IPS DF 19.7 (cell line): ENCODE data around the gene PDSS1.

ENCODE experiments used
- DNase-seq: peaks from one replicate; pipeline ENCODE4 v3.0.0-alpha.2; 2013; ENCODE audit warnings: low read depth, low spot score

Gene PDSS1

DNA sequence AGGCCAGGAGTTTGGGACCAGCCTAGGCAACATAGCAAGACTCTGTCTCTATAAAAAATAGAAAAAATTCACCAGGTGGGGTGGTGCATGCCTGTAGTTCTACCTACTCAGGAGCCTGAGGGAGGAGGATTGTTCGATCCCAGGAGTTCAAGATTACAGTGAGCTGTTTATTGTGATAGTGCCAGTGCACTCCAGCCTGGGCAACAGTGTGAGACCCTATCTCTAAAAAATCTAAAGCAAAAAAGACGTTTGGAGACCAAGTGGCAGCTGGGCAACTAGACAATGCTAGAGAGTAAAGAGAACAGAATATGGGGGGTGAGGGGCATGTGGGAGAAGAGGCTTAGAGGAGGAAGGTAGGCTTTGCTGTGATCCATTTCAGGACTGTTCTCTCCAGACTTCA, 1.4 kb downstream of the PDSS1 start:
- DNase-seq, result no peak

DNA sequence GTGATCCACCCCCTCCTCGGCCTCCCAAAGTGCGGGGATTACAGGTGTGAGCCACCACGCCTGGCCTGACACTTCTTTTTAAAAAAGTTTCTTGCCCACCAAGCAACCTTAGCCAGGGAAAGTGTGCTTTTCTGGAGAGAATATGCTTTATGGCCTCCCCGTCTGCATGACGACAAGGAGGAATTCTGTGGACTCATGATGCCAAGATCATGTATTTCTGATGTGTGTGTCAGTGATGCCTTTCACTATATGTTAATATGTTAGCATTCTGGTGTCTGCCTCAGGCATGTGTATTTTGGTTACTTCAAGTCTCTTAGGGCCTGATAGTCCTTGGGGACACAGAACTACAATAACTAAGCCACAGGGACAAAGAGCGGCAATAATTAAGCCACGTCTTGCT, 2.1 kb downstream of the PDSS1 start:
- no peak for DNase-seq

DNA sequence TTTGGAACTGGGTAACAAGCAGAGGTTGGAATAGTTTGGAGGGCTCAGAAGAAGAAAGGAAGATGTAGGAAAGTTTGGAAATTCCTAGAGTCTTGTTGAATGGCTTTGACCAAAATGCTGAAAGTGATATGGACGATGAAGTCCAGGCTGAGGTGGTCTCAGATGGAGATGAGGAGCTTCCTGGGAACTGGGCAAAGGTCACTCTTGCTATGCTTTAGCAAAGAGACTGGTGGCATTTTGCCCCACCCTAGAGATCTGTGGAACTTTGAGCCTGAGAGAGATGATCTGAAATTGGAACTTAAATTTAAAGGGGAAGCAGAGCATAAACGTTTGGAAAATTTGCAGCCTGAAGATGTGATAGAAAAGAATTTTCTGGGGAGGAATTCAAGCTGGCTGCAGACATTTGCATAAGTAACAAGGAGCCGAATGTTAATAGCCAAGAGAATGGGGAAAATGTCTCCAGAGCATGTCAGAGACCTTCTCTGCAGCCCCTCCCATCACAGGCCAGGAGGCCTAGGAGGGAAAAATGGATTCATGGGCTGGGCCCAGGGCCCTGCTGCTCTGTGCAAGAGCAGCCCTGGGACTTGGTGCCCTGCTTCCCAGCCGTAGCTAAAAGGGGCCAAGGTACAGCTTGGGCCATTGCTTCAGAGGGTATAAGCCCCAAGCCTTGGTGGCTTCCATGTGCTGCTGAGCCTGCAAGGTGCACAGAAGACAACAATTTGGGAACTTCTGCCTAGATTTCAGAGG, 3.6 kb downstream of the PDSS1 start:
- no peak for DNase-seq

DNA sequence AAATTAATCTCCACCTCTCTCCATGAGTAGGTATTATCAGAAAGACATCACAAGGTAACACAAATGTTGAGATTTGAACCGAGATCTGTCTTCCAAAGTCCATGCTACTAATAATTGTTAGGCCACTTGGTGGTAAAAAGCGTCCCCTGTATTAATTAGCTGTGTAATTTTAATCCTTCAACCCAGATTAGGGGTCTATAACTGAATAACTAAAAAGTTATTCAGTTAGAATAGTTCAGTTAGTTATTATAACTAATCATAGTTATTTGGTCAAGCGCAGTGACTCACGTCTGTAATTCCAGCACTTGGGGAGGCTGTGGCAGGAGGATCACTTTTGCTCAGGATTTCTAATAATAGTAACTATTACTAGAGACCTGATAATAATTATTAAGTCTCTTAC, 5.6 kb downstream of the PDSS1 start:
- DNase-seq, result no peak

DNA sequence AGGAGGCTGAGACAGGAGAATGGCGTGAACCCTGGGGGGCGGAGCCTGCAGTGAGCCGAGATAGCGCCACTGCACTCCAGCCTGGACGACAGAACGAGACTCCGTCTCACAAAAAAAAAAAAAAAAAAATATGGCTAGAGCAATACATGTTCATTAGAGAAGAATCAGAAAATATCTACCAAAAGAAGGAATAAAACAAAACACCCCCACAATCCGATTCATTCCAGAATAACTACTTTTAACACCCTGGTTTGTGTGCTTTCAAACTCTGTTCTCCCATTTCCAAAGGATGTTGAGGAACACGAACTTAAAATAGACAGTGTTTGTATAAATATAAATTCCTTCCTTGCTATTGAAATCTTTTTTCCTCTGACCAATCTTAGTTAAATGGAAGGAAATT, 6.5 kb downstream of the PDSS1 start:
- DNase-seq, result no peak

DNA sequence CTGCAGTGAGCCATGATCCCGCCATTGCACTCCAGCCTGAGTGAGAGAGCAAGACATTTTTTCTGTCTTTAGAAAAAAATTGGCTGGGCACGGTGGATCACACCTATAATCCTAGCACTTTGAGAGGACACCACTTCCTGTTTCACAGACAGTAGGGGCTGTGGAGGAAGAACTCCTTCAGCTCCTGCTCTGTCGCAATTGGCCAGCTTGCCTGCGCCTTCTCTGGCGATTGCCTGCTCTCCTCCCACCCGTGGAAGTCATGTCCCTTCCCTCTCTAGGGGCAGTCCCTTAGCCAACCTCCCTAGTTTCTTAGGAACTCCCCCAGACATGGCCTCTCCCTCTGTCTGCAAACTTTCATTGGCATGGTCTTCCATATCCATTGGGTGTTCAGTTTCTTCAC, 8.7 kb downstream of the PDSS1 start:
- DNase-seq, result no peak

DNA sequence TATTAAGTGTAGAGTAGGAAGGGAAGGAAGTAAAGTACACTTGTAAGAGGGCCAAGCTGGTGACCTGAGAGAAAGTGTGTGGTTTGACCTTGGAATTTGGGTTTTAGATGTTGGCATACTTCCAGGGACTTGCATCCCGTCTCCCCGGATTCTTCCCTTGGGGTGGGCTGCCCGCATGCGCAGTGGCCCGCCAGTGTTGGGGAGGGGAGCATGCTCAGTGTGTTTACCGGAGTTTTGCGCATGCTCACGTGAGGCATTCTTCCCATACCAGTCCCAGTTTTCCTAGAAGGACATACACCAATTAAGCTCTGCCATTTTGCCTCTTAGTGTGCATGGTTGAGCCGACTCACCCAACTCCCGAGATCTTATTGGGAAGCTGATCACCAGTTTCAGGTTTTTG, 9.4 kb downstream of the PDSS1 start:
- no peak for DNase-seq

DNA sequence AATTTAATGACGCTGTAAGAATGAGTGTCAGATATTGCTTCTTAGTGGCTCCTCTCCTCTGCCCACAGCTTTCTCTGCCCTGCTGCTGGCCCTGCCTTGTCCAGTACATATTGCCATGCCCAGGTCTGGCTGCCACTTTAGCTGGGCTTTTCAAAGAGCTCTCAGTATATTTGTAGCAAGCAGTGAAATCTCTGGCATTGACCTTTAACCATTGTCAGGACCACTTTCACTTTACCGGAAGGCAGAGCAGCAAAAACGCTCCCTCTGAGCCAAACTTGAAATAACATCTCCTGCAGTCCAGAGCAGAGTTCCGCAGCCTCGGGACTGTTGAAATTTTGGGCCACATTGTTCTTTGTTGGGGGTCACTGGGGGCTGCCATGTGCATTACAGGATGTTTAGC, 13.8 kb downstream of the PDSS1 start:
- no peak for DNase-seq

DNA sequence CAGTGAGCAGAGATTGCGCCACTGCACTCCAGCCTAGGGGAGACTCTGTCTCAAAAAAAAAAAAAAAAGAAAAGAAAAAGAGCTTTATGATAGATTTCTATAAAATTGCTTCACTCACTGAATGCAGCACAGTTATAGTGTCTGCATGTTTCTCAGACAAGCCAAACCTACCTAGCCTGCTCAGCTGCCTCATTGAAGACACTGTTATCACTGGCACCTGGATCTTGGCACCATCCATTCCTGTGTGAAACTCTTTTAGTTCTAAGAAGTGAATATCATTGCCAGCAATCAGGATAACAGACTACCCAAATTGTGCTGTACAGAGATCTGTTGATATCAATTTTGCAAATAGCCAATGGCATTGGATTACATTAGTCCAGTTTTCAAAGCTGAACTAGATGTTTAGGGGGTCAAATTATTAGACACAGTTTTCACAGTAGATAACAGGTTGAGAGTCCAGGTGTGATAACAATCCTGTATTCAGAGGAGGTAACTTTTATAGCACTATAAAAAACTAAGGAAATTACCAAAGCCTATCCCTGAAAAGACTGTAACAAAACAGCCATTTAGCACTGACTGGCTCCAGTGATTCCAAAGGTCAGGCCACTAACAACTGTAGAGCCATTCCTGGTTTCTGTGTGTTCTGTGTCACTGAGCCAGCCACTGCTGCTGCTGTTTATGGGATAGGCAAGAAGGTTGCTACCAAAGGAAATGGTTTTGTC, 17.1 kb downstream of the PDSS1 start:
- DNase-seq, result no peak

DNA sequence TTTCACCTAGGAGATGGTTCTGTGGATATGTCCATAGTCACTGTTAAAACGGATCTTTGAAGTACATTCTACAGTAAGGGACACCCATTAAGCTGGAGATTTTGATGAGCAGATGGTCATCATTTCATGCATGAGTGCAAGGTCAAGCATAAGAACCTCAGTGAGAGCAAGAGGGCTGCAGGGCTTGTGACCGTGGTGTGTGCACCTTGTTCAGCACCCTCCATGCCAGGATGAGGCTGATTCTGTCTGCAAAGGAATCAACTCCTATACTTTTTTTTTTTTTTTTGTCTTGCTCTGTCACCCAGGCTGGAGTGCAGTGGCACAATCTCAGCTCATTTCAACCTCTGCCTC, 17.6 kb downstream of the PDSS1 start:
- no peak for DNase-seq

DNA sequence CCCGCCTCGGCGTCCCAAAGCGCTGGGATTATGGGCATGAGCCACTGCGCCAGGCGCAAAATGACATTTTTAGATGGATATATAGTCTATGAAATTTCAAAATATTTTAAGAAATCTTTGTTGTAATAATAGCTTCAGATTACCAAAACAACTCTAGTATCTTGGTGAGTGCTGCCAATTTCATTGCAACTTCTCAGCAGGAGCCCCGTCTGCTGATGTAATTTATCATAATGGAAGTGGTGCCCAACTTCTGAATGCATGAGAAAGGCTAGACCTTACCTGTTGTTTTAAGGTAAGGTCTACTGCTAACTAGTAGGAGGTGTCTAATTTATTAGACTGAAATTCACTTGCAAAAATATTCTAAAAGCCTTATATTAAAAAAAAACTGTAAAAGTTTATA, 20.0 kb downstream of the PDSS1 start:
- no peak for DNase-seq

DNA sequence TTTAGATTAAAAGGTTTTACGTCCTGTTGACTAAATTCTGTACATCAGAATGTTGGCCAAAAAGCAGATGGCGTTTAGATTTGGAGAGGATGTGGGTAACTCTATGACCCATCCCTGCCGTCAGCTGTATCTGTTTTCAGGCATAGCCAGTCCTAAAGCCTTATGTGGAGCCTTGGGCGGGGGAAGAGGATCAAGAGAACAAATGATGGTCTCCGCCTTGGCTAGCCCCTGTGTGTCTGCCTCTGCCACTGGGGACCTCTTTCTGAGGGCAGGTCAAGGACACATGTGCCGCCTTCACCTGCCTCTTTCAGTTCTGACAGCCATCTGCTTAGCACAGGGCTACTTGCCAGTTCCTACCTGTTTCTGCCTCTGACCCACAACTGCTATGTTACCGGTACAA, 24.1 kb downstream of the PDSS1 start:
- no peak for DNase-seq

DNA sequence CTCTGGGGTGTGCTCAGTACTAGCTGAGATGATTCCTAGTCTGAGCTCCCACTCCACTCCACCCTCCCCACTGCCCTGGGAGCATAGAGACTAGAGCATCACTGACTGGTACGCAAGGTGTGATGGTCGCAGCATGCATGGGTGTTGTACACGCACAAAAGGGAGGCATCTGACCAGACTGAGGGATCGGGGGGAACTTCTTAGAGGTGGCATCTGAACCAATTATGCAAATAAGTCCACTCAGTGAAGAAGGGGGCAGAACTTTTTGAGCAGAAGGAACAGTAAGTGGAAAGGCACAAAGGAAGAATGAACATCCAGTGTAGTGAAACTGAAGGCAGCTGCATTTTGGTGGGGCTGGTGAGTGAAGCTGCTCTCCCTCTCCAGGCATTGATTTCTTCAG, 25.5 kb downstream of the PDSS1 start:
- no peak for DNase-seq

DNA sequence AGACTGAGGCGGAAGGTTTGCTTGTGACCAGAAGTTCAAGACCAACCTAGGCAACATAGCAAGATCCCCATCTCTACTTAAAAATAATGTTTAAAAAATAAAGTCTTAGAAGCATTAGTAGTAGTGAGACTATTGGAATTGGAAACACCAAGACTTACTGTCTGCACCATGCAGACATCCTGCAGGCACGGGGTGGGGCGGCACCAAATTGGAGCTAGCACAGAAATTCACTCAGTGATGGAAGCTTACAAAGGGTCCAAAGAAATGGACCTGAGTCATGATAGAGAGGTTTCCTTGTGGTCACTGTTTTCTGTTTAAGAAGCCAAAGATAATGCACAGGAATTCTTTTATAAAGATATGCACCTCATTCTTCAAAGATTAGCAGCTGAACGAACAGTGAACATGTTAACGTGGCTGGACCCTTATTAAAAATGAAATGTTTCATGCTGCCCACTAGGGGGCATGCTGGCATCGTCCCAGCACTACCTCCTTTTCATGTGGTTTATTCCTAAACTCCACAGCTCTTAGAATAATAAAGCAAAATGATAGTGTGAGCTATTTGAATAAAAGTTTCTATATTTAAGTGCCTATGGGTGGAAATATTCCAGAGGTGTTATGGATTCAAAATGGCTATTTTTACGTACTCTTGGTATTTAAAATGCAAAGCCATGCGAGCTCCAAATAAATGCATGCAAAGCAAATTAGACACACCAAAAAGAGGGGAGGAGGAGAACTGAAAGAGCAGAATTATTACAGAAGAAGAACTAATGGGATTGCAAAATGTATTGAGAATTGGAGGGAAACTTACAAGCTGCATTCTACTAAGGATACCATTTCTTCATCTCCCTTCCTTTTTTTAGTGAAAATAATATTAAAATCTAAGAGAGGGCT, 28.6 kb downstream of the PDSS1 start:
- DNase-seq, result no peak

DNA sequence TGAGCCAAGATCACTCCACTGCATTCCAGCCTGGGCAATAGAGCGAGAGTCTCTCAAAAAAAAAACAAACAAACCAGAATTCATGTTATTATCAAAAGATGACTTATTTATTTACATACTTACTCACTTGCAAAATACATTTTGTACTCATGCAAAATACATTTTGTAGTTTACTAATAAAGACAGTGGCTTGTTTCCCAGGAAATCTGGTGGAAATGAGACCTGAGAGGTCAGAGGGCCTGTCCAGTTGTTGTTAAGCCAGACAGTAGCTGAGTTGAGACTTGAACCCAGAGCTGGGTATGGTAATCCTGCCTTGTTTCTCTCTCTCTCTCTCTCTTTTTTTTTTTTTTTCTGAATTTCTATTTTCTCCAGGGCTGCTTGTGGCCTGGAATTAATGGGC, 29.5 kb downstream of the PDSS1 start:
- DNase-seq, result no peak

DNA sequence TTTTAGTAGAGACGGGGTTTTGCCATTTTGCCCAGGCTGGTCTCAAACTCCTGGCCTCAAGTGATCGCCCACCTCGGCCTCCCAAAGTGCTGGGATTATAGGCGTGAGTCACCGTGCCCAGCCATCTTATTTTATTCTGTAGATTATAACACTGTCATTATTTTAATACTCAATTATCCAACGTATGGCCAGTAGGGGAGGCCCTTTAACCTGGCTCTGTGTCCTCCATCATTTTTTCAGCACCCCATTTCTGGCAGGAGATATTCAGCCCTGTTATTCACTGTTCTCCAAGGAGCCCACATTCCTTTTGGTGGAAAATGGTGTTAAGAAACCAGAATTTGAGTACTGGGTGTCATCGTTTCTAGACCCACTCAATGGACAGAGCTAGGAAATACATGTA, 31.5 kb downstream of the PDSS1 start:
- DNase-seq, result no peak

DNA sequence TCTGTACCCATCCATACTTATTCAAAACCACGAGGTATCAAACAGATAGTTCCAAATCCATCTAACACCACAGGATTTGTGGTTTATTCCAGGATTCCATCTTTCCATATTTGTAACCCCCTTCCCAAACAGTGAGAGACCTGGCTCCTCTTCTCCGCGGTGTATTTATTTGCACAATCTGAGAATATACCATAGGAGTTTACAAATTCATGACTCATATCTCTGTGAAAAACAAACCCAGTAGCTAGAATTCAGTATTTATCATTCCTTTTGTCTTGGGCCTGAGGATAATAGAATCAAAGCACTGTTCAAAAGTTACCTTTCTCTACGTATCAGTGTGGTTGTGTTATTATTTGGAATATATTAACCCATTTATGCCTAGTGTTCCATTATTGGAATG, 31.9 kb downstream of the PDSS1 start:
- DNase-seq, result no peak

DNA sequence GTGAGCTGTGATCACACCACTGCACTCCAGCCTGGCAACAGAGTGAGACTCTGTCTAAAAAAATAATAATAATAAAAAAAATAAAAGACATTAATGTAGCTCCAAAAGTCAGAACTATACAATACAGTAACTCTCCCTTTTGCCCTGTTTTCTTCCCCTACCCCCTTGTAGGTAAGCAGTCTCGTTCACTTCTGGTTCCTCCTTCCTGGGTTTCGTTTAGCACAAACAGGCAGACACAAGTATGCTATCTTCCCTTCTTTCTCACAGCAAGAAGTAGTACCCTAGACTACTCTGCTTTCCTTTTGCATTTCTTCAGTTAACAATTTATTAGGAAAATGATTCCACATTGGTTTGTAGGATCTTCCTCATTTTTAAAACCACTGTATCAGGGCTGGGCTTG, 33.1 kb downstream of the PDSS1 start:
- DNase-seq, result no peak

DNA sequence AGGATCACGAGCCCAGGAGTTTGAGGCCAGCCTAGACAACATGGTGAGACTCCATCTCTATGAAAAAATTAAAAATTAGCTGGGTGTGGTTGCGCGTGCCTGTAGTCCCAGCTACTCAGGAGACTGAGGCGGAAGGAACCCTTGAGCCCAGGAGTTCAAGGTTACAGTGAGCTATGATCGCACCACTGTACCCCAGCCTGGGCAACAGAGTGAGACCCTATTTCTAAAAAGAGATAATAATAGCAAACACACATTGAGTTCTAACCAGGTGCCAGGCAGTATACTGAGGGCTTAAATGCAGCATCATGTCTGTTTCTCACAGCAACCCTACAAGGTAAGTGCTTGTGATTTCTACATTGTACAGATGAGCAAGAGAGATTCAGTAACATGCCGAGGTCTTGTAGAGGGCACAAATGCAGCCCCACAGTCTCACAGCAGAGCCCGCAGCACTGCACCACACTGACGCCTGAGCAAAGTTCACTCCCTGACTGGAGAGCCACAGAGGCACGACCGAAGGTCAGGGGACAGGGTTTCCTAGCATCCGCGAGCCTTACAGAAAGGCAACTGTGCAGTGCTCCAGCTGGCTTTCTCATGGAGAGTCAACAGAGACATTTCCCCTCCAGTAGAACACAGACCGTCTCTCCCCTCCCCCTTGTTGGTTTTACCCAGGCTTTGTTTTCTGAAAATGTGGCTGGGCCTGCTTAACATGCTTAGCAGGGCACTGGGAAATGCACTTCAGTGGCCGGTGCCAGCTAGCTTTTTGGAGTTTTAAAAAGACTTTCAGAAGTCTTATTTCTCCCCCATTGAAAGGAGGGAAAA, 36.5 kb downstream of the PDSS1 start:
- no peak for DNase-seq

DNA sequence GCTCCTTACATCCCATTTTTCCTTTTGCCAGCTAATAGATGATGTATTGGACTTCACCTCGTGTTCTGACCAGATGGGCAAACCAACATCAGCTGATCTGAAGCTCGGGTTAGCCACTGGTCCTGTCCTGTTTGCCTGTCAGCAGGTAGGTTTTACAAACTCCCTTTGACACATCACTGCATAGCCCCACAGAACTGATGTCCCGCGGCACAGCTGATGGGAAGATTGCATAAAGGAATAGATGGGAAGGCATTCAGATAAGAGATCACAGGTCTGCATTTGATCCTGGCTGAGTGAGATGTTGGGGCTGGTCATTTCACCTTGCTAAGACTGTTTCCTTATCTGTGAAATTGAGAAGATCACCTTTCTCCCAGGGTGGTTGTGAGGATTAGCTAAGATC, 37.9 kb downstream of the PDSS1 start:
- no peak for DNase-seq

DNA sequence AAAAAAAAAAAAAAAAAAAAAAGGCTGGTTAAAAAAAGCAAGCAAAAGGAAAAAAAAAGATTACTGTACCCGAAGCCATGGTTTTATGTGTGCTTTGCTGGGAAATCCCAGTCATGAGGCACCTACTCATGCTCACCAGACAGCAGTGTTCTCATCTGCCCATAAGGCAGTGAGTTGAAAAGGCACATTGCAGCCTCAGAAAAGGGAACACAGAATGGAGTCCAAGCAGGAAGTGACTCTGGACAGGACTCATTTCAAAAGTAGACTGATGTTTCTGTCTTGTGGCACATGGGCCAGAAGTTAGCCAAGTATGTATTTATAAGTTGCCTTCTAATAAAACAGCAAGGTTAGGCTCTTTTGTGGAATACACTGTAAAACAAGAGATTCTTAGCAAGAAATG, 40.2 kb downstream of the PDSS1 start:
- no peak for DNase-seq
